Measurements from ENCODE around the gene IP6K2.
A peak's percentile ranks its signal among the peaks of the same experiment; 100 is the strongest.

IP6K2 gene

DNA sequence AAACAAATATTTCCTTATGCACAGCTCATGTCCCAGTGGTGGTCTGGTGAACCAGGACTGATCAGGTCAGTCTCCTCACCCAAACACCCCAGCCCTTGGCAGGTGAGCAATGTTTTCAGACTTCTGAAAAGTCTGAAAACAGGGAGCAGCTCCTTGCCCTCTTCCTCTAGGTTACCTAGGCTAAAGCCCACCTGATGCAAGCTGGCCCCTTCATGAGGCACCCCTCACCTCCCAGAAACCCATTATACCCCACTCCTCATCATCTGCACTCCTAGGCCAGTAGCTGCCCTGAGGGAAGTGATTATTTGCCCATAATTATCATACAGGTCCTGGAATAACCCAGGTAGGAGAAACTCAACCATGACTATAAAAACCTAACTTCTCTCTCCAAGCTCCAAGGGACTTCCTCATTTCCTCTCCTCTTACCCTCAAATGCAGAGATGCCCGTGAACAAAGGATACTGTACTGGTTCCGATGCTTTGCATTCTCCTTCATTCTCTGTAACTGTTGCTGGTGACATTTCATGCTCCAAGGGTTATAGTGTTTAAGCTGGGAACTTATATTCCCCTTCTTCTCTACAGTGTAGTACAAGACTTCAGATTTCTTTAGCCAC, 26.1 kb downstream of the IP6K2 start:
- no peak for DNase-seq (ENCODE audit: low spot score)

DNA sequence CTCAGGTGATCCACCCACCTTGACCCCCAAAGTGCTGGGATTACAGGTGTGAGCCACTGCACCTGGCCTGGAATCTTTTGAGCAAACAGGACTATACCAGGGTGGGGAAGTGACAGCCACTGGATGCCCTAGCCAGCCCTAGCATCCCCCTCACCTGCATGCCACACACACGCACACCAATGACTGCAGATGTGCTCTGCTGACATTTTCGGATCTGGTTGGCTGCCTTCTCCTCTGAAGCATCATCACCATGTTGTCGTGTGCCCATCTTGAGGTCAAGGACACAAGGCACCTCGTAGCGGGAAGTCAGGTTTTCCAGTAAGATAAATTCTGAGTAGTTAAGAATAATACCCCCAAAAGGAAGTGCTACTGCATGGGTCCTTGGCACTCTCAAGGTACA, 27.6 kb downstream of the IP6K2 start:
- DNase-seq (ENCODE audit: low spot score), result no peak

DNA sequence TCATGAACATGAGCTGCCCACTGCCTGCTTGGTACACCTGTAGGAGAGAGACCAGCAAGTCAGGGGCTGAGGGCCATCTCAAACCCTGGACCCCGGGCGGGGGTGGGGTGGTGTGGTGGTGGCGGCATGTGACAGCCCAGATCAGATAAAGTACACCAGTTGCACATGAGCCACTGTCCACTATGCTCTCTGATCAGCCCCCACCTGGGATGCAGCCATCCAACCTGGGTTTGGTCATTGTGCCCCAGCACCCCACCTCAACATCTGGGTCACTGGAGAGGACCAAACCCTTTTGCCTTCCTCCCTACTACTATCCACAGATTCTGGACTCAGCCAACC, 28.3 kb downstream of the IP6K2 start:
- DNase-seq (ENCODE audit: low spot score), result no peak

DNA sequence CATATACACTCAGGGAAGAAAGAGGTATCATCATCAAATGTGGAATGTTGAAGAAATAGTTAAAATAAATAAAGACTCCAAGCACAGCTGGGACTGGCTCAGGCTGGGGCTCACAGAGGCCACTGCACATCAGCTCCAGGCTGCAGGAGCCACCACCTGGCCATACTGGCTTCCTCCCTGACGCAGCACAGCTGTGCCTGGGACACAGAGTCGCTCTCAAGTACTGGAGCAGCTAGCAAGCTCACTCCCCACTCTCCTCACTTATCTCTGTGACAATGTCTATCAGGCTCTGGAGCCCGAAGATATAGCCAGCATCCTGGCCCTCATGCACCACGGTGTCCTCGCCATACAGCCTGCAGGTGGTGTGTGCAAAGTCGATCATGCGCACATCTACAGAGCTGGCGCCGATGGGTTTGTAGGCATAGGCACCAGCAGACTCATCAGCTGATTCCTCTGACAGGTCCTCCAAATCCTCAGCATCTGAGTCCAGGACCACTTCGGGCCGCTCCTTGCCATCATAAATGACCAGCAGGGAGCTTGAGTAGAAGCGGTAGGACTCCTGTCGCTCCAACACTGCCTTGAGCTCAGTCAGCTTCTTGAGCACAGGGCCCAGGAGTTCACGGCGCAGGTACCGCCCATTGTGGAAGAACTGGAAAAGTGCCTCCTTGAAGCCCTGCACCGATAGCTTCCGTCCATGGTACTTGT, 28.8 kb downstream of the IP6K2 start:
- no peak for DNase-seq (ENCODE audit: low spot score)

DNA sequence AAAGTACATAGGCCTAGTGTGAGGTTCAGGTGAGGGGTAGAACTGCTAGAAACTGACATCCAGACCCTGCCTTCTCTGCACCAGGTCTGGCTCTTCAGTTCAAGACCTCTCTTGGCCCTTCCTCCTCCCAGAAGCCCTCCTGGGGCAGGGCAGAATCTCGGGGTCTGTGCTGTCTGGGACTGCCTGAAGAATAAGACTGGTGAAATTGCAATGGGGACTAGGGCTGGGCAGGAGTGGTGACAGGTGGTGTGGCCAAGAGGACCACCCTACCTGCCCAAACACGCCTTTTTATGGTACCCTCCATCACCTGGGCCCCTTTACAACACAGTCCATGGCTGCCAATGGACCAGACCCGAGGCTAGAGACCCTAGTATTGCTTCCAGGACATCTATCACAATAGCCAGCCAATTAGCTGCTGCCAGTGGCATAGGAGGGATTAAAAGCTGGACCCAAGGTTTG, 29.8 kb downstream of the IP6K2 start:
- DNase-seq (ENCODE audit: low spot score), result no peak

DNA sequence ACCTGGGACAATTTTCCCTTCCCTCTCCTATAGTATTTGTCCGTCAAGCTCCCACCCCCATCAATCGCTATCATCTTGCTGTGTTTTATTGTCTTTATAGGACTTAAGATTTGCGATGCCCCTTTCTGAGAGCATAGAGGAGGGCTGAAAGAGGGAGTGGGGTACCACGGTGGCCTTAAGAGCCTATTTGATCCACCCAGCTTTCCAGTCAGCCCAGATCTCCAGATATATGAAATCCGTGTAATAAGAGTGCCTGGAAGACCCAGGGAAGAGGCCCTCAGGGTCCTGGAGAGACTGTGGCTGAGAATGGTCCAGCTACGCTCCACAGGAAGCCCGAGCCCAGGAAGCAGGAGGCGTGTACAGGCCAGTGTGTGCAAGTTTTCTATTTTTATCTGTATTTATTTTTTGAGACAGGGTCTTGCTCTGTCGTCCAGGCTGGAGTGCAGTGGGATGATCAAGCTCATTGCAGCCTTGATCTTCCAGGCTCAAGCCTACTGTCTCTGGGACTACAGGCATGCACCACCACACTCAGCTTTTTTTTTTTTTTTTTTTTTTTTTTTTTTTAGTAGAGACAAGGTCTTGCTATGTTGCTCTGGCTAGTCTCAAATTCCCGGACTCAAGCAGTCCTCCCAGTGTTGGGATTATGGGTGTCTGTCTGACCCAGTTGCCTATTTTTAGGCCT, 30.3 kb downstream of the IP6K2 start:
- DNase-seq (ENCODE audit: low spot score), result peak; percentile 16

DNA sequence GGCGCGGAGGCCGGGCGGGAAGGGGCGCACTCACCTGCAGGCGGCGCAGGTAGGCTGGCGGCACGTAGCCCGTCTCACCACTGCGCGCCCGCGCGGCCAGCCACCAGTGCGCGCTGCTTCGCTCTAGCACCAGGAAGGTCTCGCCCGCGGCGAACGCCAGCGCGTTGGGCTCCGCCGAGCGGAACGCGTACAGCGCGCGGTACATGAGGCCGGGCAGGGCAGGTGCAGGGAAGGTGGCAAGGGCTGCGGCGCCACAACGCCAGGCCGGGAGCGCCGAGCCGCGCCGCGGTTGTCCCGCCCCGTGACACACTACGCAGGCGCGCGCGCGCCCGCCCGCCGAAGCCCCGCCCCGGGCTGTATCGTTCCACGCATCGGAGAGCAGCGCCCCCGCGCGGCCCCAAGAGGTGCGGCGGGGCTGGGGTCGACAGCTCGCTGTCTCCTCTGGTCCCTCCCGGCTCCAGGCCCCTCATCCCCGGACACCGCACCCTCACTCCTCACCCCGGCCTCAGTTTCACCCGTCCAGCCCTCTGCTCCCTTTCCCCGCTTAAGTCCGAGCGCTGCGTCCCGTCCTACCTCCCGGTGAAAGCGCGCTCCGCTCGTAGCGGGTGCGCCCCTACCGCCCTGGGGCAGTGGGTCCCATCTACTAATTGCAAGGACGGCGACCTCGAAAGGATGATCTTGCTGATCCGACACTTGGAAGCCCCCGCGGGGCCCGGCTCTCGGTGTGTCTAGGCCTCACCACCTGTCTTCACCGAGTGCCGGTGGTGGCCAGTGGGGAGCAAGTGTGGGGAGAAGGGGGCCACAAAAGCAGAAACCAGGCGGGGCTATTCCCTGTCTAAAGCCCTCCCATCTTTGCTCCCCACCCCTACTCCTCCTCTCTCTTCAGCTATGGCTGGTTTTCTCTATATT, 31.2 kb downstream of the IP6K2 start, which contains the start of gene NCKIPSD:
Gene NCKIPSD, minus strand, starts transcription at position 313 of the 909 bp plus-strand sequence. Its CDS starts 108 bp downstream, at position 205.
- DNase-seq (ENCODE audit: low spot score), result peak; percentile 79

DNA sequence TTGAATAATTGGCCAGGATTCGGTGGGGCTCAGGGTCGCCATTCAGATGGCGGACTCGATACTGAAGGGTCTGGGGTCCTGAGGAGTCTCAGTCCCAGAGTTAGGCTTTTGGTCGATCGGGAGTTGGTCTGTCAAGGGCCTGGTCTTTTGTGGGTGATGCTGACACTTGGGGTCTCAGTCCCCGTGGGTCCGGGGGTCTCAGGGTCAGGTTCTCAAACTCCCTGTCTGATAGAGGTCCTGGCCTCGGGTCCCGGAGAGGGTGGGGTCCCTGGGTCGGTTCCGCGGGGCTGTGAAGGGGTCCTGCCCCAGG, 31.8 kb downstream of the IP6K2 start:
- DNase-seq (ENCODE audit: low spot score), result no peak

DNA sequence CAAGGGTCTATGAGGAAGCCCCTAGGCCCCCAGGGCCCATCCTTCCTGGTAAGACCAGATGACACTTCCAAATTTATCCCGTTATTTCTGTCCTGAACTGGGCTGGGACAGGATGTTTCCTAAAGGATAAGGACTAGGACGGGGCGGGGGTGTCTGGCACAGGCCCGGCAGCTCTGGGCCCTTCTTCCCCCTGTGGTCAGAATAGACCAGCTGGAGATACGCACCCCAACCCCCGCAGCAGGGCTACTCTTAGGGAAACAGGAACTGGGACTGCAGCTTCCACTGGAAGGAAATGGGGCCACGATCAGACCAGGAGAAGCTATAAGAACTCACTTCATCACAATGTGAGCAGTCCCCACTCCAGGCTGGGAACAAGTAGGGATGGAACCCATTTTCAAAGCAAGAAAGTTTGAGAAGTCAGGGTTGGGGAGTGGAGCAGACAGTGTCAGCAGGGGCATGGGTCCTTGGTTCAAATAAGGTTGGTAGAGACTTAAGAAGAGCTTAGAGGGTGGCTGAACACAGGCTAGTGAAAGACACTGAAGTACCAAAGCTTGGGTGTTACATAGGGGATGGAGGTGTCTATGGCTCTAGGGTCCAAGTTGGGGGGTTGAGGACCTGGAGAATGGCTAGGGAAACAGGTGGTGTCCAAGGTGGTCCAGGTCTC, 32.4 kb downstream of the IP6K2 start:
- DNase-seq (ENCODE audit: low spot score), result no peak

DNA sequence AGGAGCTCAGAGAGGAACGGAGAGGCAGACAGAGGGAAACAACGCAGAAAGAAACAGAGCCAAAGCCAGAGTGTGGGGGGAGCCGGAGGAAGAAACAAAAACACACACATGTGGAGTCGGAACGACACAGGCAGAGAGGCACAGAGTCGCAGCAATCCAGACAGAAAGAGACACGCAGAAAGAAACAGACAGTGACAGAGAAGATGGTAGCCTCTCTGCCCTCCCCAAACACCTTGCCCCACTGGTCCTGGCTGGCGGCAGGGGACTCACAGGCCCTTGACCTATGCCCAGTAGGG, 33.0 kb downstream of the IP6K2 start:
- no peak for DNase-seq (ENCODE audit: low spot score)

DNA sequence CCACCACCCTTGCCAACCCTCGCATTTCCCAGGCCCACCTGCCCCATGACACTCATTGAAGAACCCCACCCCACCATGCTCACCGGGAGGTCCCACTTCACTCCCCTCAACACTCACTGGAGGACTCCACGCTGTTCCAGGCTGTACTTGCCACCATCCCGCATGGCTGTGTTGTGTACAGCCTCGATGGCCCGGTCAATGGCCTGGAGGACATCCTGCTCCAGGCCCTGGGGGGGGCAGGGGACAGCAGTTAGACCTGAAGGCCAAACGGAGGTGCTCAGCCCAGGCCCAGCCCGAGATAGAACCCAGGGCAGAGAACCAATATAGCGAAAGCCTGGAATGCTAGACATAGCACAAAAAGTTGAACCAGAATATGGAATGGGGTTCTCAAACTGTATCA, 34.2 kb downstream of the IP6K2 start:
- no peak for DNase-seq (ENCODE audit: low spot score)

DNA sequence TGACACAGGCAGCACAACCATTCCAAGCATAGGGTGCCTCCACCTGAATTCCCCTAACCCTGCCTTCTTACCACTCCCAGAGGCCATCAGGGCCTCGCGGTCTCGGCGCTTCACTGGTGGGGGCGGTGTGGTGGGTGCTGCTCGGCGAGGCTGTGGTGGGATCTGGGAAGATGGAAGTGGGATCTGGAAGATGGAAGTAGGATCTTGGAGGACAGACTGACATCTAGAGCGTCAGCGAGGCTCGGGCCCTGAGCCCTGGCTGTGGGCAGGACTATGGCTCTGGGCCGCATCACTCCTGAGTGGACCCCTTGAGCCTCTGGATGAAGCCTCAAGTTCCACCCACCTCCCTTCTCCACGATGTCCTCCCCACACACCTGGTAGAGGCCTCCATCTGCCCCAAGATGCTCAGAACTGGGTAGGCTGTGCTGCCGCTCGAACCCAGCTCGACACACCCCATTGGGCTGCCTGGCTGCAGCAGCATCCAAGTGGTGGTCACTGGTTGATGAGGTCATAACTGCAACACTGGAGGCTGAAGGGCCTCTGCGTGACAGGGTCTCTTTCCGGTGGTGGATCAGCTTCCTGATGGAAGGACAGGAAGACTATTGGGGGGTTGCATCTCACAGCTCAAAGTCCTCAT, 34.9 kb downstream of the IP6K2 start:
- DNase-seq (ENCODE audit: low spot score), result no peak

DNA sequence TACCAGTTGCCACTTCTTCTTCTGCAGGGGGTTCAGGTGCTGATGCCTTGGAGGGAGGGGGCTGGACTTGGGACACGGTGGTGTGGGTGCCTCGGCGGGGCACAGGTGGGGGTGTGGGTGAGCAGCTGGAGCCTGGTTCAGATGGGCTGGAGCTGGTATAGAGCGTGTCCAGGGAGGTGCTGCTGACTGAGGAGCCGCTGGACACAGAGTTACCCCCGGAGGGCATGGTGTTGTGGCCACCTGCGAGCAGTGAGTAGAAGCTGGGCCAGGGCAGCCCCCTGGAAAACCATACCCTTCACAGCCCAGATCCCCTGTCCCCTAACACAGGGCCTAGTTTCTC, 35.5 kb downstream of the IP6K2 start:
- DNase-seq (ENCODE audit: low spot score), result no peak

DNA sequence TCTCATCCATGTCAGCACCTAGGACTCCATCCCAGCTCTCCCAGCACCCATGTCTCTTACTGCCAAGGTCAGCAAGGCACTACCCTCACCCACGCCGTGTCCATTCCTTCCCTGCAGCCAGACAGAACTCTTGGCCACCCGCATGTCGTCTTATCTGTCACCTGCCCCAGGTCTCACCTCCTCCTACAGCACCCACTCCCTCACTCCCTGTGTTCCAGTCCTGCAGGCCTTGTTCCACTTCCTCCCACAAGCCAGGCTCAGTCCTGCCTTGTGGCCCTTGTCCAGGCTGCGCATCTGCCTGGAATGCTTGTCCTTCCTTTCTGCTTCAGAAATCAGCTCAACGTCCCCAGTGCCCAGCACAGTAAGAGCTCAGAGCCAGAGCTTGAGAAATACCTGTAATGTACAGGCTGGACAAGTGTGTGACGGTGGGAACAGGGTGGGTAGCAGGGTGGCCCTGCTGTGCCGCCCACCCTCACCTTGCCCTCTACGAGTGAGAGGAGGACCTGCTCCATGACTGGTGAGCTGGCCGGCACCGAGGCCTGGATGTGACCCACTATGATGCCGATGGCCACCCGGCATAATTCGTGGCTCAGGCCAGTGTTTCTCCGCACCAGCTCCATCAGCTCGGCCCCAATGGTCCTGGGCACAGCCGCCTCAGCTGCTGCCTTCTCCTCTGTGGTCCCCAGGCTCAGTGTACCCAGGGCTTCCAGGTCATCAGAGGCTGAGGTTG, 36.0 kb downstream of the IP6K2 start:
- DNase-seq (ENCODE audit: low spot score), result no peak

DNA sequence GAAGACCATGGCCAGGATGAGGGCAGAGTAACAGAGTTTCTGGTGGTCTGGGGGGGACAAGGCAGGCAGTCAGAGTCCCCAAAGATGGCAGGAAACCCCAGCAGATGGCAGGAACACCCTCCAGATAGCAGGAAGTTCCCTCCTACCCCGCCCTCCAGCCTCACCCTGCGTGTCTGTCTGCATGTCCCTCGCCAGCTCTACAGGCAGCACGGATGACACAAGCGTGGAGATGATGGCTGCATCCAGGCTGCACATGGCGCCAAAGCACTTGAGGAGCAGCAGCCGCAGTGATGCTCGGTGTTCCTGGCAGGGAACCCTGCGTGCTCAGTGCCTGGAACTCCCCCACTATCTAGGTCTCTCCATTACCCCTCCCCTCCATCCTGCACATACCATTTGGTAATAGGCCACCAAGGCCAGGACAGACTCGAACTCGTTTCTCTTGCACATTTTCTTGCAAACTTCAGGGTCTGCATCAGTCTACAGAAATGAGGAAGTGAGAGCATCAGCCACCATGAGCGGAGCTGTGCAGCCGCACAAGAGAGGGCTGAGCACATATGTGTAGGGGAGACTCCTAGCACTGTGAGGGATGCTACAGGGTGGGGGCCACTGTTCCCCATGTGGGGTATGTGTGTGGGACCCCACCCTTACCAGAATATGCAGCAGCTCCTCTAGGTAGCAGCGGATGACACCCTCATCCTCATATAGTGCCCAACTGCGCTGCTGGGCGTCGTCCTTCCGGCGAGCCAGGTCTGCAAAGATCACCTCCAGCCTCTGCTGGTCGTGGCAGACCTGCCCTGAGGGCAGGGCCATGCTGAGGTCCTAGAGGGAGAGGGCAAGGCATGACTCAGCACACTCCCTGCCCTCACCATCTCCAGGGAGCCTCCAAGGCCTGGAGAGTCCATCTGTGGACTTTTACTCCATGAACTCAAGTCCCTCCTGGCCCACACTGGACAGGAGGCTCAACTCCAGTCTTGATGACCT, 37.3 kb downstream of the IP6K2 start:
- DNase-seq (ENCODE audit: low spot score), result no peak

DNA sequence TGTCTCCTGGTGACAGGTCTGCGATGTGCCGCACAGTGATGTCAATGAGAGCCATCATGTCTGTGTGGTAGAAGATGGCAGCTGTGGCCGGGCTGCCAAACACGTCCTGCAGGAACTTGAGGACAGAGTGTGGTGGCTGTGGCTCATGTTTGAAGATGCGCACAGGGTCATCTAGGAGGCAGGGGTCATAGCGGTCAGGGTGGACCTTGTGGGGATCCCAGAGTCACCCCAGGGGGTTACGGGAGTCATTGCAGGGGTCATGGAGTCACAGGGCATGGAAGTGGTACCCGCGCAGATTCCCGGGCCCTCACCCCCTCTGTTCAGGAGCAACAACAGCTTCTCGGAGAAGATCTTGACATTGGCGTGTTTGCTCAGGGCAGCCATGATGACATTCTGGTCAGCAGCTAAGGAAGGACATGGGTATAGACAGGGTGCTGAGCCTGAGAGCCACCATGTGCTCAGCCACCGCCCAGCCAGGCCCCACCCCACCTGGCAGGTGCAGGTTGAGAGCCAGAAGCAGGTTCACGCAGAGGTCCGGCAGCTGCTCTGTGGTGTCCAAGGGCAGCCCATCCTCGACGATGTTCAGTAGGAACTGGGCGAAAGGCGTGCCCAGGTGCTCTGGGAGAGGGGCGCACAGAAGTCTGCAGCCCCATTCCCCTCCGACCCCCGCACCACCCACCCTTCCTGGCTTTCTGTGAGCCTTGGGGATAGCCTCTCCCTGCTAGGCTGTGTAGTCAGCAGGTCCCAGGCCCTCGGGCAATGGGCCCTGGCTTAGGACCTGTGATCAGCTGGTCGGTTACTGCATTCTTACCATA, 38.2 kb downstream of the IP6K2 start:
- no peak for DNase-seq (ENCODE audit: low spot score)

DNA sequence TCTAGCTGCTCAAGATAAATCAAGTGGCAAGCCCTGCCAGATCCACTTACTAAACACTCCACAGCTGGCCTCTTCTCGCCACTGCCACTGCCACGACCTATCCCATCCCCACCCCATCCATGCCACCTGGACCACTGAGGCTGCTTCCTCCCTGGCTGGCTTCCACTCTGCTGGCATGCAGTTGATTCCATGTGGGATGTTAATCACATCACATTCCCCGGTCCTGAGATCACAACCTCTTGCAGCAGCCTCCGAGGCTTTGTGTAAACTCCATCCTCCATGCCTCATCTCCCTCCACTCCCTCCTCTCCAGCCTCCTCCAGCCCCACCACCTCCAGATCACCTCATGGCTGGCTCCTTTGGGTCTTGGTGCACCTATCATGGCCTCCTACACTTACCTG, 39.0 kb downstream of the IP6K2 start:
- DNase-seq (ENCODE audit: low spot score), result no peak

DNA sequence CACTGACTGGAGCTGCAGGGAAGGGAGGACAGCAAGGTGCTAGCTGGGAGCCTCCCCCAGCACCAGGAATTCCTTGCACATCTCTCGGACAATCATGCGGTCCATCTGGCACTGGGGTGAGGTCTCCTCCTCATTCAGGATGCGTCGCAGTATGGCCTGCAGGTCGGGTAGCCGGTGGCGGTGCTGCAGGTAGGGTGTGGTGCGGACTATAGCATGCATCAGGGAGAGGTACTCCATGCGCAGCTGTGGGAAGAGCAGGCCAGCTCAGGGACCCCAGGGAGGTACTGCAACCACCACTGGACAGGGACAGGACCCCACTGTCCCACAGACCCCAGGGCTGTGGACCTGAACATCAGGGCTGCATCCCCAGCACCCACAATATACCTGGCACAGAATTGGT, 42.5 kb downstream of the IP6K2 start:
- no peak for DNase-seq (ENCODE audit: low spot score)

DNA sequence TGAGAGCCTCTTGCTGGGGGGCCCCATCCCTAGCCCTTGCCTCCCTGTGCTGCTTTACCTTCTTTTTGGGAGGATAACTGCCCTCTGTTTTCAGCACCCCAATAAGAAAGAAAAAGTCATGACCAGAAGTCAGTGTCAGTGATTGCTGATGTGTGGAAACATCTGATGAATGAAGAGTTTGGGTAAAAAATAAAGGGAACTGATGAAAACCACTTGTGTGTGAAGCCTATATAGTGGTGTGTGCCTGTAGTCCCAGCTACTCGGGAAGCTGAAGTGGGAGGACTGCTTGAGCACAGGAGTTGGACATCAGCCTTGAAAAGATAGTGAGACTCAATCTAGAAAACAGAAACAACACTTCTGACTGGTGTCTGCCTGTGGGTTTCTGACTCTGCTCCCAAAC, 44.5 kb downstream of the IP6K2 start:
- DNase-seq (ENCODE audit: low spot score), result no peak

Measured in SK-N-DZ (cell line).